Neural progenitor cell (in vitro differentiated cells): Measurements from ENCODE around the gene TOGARAM2. TPM values are rescaled to one million over a fixed set of nuclear protein-coding genes. Genes with fewer than 3 reads are reported as not detected.

Experiments used
- DNase-seq: peaks from one replicate; pipeline ENCODE4 v3.0.0-alpha.2; 2016; ENCODE audit warnings: low spot score
- H2AFZ ChIP-seq: fragments of 200-600 bp; sonication (generic); replicated peaks from 2 replicates; pipeline ENCODE4 v1.6.1; 2016; ENCODE audit warnings: antibody characterized with exemption
- H3F3A ChIP-seq: fragments of 200-600 bp; sonication (generic); 2 replicates; pipeline ENCODE4 v1.6.1; 2016; ENCODE audit warnings: antibody characterized with exemption, low read depth
- H3K27ac ChIP-seq: fragments of 200-600 bp; sonication (generic); 2 replicates; pipeline ENCODE4 v1.5.1; 2016; ENCODE audit warnings: mild to moderate bottlenecking
- H3K27me3 ChIP-seq: fragments of 200-600 bp; sonication (generic); 2 replicates; pipeline ENCODE4 v1.6.1; 2016; ENCODE audit warnings: mild to moderate bottlenecking, moderate library complexity
- H3K36me3 ChIP-seq: fragments of 200-600 bp; sonication (generic); 2 replicates; pipeline ENCODE4 v1.5.1; 2016
- H3K4me1 ChIP-seq: fragments of 200-600 bp; sonication (generic); 2 replicates; pipeline ENCODE4 v1.6.1; 2016; ENCODE audit warnings: mixed run types
- H3K4me2 ChIP-seq: fragments of 200-600 bp; sonication (generic); 2 replicates; pipeline ENCODE4 v1.6.1; 2016
- H3K4me3 ChIP-seq: fragments of 200-600 bp; sonication (generic); 2 replicates; pipeline ENCODE4 v1.5.1; 2016
- H3K79me2 ChIP-seq: fragments of 200-600 bp; sonication (generic); 2 replicates; pipeline ENCODE4 v1.6.1; 2016; ENCODE audit warnings: low read depth
- H3K9ac ChIP-seq: fragments of 200-600 bp; sonication (generic); 2 replicates; pipeline ENCODE4 v1.6.1; 2016
- H3K9me3 ChIP-seq: fragments of 200-600 bp; sonication (generic); 2 replicates; pipeline ENCODE4 v1.5.1; 2016; ENCODE audit warnings: low read depth
- H4K20me1 ChIP-seq: fragments of 200-600 bp; sonication (generic); 2 replicates; pipeline ENCODE4 v1.6.1; 2016; ENCODE audit warnings: low read depth
- H3K27ac Mint-ChIP-seq: 3 replicates; pipeline ENCODE4 v1.8.0; 2021; ENCODE audit warnings: mixed read lengths
- H3K27me3 Mint-ChIP-seq: 2 replicates; pipeline ENCODE4 v1.8.0; 2022; ENCODE audit warnings: low read depth, mild to moderate bottlenecking, inconsistent platforms, moderate library complexity, mixed read lengths; ENCODE audit not compliant: insufficient read depth
- H3K36me3 Mint-ChIP-seq: 3 replicates; pipeline ENCODE4 v1.8.0; 2021; ENCODE audit warnings: mixed read lengths
- H3K4me1 Mint-ChIP-seq: 3 replicates; pipeline ENCODE4 v1.8.0; 2021; ENCODE audit warnings: mixed read lengths
- H3K4me3 Mint-ChIP-seq: 3 replicates; pipeline ENCODE4 v1.8.0; 2021; ENCODE audit warnings: mild to moderate bottlenecking, moderate library complexity, mixed read lengths
- H3K9me3 Mint-ChIP-seq: 3 replicates; pipeline ENCODE4 v1.8.0; 2020; ENCODE audit warnings: mixed read lengths
- EZH2 ChIP-seq: fragments of 200-600 bp; sonication (generic); IDR thresholded peaks from 2 replicates; pipeline ENCODE4 v1.6.1; 2017; ENCODE audit warnings: antibody characterized with exemption, mild to moderate bottlenecking, moderate library complexity
- EZH2phosphoT487 ChIP-seq: fragments of 200-600 bp; sonication (generic); IDR thresholded peaks from 2 replicates; pipeline ENCODE4 v1.6.1; 2017; ENCODE audit warnings: antibody characterized with exemption
- total RNA-seq: library from RNA; depleted of rRNA; stranded (reverse); fragments of >200 nt; gene quantifications from 2 replicates; pipeline ENCODE4 v1.2.3, GENCODE V29; 2015; ENCODE audit warnings: low replicate concordance
- TF ChIP-seq, protein P1 (sequence below): fragments of 200-600 bp; sonication (generic); IDR thresholded peaks from 2 replicates; pipeline ENCODE4 v1.5.1; 2017; ENCODE audit warnings: antibody characterized with exemption, mild to moderate bottlenecking

TOGARAM2 gene
- total RNA-seq, 1 donor from 2014 or later = 0.04 TPM

GRCh38 chr2:29047083-29047845 lies 66.2 kb downstream of the TOGARAM2 start:
- no peak overlapping the region for H3K4me3 Mint-ChIP-seq
- no peaks in the 10 kb centered on the region for H3K36me3 Mint-ChIP-seq
- no peaks in the 10 kb centered on the region for H3K4me1 ChIP-seq
- DNase-seq = no peak
- TF ChIP-seq, protein P1, sequence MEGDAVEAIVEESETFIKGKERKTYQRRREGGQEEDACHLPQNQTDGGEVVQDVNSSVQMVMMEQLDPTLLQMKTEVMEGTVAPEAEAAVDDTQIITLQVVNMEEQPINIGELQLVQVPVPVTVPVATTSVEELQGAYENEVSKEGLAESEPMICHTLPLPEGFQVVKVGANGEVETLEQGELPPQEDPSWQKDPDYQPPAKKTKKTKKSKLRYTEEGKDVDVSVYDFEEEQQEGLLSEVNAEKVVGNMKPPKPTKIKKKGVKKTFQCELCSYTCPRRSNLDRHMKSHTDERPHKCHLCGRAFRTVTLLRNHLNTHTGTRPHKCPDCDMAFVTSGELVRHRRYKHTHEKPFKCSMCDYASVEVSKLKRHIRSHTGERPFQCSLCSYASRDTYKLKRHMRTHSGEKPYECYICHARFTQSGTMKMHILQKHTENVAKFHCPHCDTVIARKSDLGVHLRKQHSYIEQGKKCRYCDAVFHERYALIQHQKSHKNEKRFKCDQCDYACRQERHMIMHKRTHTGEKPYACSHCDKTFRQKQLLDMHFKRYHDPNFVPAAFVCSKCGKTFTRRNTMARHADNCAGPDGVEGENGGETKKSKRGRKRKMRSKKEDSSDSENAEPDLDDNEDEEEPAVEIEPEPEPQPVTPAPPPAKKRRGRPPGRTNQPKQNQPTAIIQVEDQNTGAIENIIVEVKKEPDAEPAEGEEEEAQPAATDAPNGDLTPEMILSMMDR = no peak
- no peak for TF ChIP-seq EZH2phosphoT487
- no peaks in the 10 kb centered on the region for H4K20me1 ChIP-seq
- H3K36me3 ChIP-seq = no peaks in the 10 kb centered on the region
- H3K27ac Mint-ChIP-seq = peak overlapping the region; percentile 57
- no peaks in the 10 kb centered on the region for H3F3A ChIP-seq
- H3K4me2 ChIP-seq = no peak overlapping the region
- H3K9me3 ChIP-seq = no peaks in the 10 kb centered on the region
- H3K27ac ChIP-seq = no peak overlapping the region
- H3K27me3 Mint-ChIP-seq = peaks cover 5% of the 10 kb centered on the region
- H3K27me3 ChIP-seq = no peaks in the 10 kb centered on the region
- H3K4me3 ChIP-seq = no peak overlapping the region
- H2AFZ ChIP-seq = no peak overlapping the region
- no peaks in the 10 kb centered on the region for H3K79me2 ChIP-seq
- H3K9ac ChIP-seq = no peak overlapping the region
- H3K4me1 Mint-ChIP-seq = peaks cover 13% of the 10 kb centered on the region
- no peaks in the 10 kb centered on the region for H3K9me3 Mint-ChIP-seq

DNA sequence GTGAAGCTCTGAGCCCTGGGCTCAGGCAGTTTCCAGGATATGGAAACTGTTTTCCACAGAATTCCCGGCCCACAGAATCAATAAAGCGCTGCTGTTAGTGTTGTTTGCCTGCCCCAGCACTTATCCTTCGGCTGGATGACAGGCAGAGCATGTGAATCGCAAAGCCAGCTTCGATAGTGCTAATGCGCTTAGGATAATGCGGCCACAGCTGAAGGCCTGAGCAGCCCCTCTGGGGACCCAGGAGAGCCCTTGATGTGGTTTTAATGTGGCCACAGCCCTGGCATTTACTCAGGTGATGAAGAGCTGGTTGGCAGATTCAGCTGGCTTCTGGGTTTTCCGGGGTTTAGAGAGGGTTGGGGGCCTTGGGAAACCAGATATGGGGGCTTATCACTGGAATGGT lies 69.5 kb downstream of the TOGARAM2 start:
- no peaks in the 10 kb centered on the region for H3K27me3 ChIP-seq
- no peak for TF ChIP-seq EZH2
- TF ChIP-seq EZH2phosphoT487 = no peak
- TF ChIP-seq, protein P1 = no peak
- no peak overlapping the region for H3K4me2 ChIP-seq
- Mint-ChIP-seq H3K4me1 (peaks cover 22% of the 10 kb centered on the region), H3K27ac (peak overlapping the region; percentile 37), H3K4me3 (no peak overlapping the region), H3K27me3 (peaks cover 8% of the 10 kb centered on the region), H3K36me3 (no peaks in the 10 kb centered on the region), H3K9me3 (no peaks in the 10 kb centered on the region)
- peaks cover 18% of the 10 kb centered on the region for H3K4me1 ChIP-seq
- peaks cover 3% of the 10 kb centered on the region for H3F3A ChIP-seq
- H3K27ac ChIP-seq = no peak overlapping the region
- H3K9me3 ChIP-seq = no peaks in the 10 kb centered on the region
- H3K36me3 ChIP-seq = no peaks in the 10 kb centered on the region
- H3K4me3 ChIP-seq = no peak overlapping the region
- H3K9ac ChIP-seq = no peak overlapping the region
- no peak for DNase-seq
- H4K20me1 ChIP-seq = no peaks in the 10 kb centered on the region
- no peaks in the 10 kb centered on the region for H3K79me2 ChIP-seq
- H2AFZ ChIP-seq = no peak overlapping the region

DNA sequence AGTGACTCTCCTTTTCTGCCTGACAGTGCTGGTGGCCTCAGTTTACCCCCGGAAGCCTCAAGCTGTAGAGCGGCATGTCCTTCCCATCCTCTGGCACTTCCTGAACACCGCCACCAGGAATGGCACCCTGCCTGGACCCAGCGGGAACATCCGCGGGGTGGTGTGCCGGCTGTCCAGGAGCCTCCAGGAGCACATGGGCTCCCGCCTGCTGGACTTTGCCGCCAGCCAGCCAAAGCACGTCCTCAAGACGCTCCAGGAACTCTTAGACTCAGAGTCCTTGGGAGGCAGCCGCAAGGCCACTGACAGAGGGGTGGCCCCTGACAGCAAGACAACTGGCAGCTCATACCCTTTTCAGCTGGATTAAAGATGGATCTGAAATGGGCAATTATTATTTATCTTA lies 70.6 kb downstream of the TOGARAM2 start:
- Mint-ChIP-seq H3K4me1 (peaks cover 23% of the 10 kb centered on the region), H3K36me3 (no peaks in the 10 kb centered on the region), H3K27ac (no peak overlapping the region), H3K27me3 (peaks cover 8% of the 10 kb centered on the region), H3K4me3 (no peak overlapping the region), H3K9me3 (no peaks in the 10 kb centered on the region)
- Histone ChIP-seq H3F3A (peaks cover 4% of the 10 kb centered on the region), H3K79me2 (no peaks in the 10 kb centered on the region), H3K4me3 (no peak overlapping the region), H3K4me2 (no peak overlapping the region), H2AFZ (no peak overlapping the region), H3K27me3 (no peaks in the 10 kb centered on the region), H3K9ac (no peak overlapping the region), H4K20me1 (no peaks in the 10 kb centered on the region), H3K4me1 (peaks cover 20% of the 10 kb centered on the region), H3K27ac (no peak overlapping the region), H3K9me3 (no peaks in the 10 kb centered on the region), H3K36me3 (no peaks in the 10 kb centered on the region)
- TF ChIP-seq, protein P1 = no peak
- no peak for TF ChIP-seq EZH2
- TF ChIP-seq EZH2phosphoT487 = no peak
- DNase-seq = no peak
